Activated CD8-positive, alpha-beta T cell treated with anti-CD3 and anti-CD28 coated beads for 36 hours (primary cell): ENCODE measurements around the gene GXYLT2. TPM values are rescaled to one million over a fixed set of nuclear protein-coding genes. Genes with fewer than 3 reads are reported as not detected.

Experiments
- ATAC-seq: fragments of 200-7000 bp; cut with Tn5 transposase; one replicate; pipeline ENCODE4 v1.10.0; 2021; ENCODE audit warnings: mild to moderate bottlenecking, moderate library complexity
- CTCF ChIA-PET: fragments of 350-600 bp; sonication (Branson Sonifier 250); formaldehyde crosslinking; loops from one replicate; lab custom pipeline; 2021; ENCODE audit warnings: antibody characterized with exemption; lab: Charles Lee
- POLR2A ChIA-PET: fragments of 350-600 bp; sonication (Branson Sonifier 250); formaldehyde crosslinking; loops from one replicate; lab custom pipeline; 2021; ENCODE audit warnings: antibody characterized with exemption; lab: Charles Lee
- DNase-seq: peaks from one replicate; pipeline ENCODE4 v3.0.0-alpha.2; 2020
- H3K27ac Mint-ChIP-seq: one replicate; pipeline ENCODE4 v1.8.0; 2021; ENCODE audit warnings: mild to moderate bottlenecking, mixed read lengths
- H3K27me3 Mint-ChIP-seq: one replicate; pipeline ENCODE4 v1.8.0; 2021; ENCODE audit warnings: mixed read lengths
- H3K36me3 Mint-ChIP-seq: one replicate; pipeline ENCODE4 v1.8.0; 2021; ENCODE audit warnings: low read depth, mixed read lengths
- H3K4me1 Mint-ChIP-seq: one replicate; pipeline ENCODE4 v1.8.0; 2021; ENCODE audit warnings: low read depth, mixed read lengths
- H3K4me3 Mint-ChIP-seq: one replicate; pipeline ENCODE4 v1.8.0; 2021; ENCODE audit warnings: mild to moderate bottlenecking, moderate library complexity, mixed read lengths
- H3K9me3 Mint-ChIP-seq: one replicate; pipeline ENCODE4 v1.8.0; 2021; ENCODE audit warnings: mixed read lengths
- intact Hi-C: fragments of 100-400 bp; cut with micrococcal nuclease; formaldehyde crosslinking; loops from one replicate; pipeline ENCODE4 v1.10.0; 2022
- total RNA-seq, 2 experiments: library from RNA; stranded (reverse); gene quantifications; one replicate each; pipeline ENCODE4 v1.2.3, GENCODE V29; 2021
- TF ChIP-seq, protein P1 (sequence below): fragments of 200-600 bp; IDR thresholded peaks from one replicate; pipeline ENCODE4 v1.8.0; 2022; ENCODE audit warnings: antibody characterized with exemption, mild to moderate bottlenecking

The GXYLT2 gene
- total RNA-seq, 2 experiments from 2014 or later, result 0.11 to 0.92 TPM

- H3K27ac Mint-ChIP-seq, result no peak overlapping the region
- H3K4me1 Mint-ChIP-seq, result no peaks in the 10 kb centered on the region
- H3K4me3 Mint-ChIP-seq, result no peak overlapping the region
- ATAC-seq, result no peak
- TF ChIP-seq, protein P1, sequence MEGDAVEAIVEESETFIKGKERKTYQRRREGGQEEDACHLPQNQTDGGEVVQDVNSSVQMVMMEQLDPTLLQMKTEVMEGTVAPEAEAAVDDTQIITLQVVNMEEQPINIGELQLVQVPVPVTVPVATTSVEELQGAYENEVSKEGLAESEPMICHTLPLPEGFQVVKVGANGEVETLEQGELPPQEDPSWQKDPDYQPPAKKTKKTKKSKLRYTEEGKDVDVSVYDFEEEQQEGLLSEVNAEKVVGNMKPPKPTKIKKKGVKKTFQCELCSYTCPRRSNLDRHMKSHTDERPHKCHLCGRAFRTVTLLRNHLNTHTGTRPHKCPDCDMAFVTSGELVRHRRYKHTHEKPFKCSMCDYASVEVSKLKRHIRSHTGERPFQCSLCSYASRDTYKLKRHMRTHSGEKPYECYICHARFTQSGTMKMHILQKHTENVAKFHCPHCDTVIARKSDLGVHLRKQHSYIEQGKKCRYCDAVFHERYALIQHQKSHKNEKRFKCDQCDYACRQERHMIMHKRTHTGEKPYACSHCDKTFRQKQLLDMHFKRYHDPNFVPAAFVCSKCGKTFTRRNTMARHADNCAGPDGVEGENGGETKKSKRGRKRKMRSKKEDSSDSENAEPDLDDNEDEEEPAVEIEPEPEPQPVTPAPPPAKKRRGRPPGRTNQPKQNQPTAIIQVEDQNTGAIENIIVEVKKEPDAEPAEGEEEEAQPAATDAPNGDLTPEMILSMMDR, result no peak
- intact Hi-C loops, result no loop called here
- ChIA-PET POLR2A (no interaction called here), CTCF (interaction anchor here (1.4 kb wide), 1 partner anchor 9 kb away, joined by 8 read pairs; no protein-coding TSS in a partner anchor)
- DNase-seq, result no peak
- no peaks in the 10 kb centered on the region for H3K27me3 Mint-ChIP-seq
- H3K9me3 Mint-ChIP-seq, result no peaks in the 10 kb centered on the region
- no peaks in the 10 kb centered on the region for H3K36me3 Mint-ChIP-seq
Measured at GRCh38 chr3:72860053-72860452, 27.8 kb upstream of the GXYLT2 start.

GRCh38 chr3:72860846-72861245, 27.0 kb upstream of the GXYLT2 start:
- H3K27me3 Mint-ChIP-seq, result no peaks in the 10 kb centered on the region
- POLR2A ChIA-PET, result no interaction called here
- H3K4me1 Mint-ChIP-seq, result no peaks in the 10 kb centered on the region
- DNase-seq, result no peak
- TF ChIP-seq, protein P1, result no peak
- intact Hi-C loops, result no loop called here
- no peak overlapping the region for H3K27ac Mint-ChIP-seq
- CTCF ChIA-PET, result no interaction called here
- no peaks in the 10 kb centered on the region for H3K36me3 Mint-ChIP-seq
- H3K9me3 Mint-ChIP-seq, result no peaks in the 10 kb centered on the region
- ATAC-seq, result no peak
- no peak overlapping the region for H3K4me3 Mint-ChIP-seq

DNA sequence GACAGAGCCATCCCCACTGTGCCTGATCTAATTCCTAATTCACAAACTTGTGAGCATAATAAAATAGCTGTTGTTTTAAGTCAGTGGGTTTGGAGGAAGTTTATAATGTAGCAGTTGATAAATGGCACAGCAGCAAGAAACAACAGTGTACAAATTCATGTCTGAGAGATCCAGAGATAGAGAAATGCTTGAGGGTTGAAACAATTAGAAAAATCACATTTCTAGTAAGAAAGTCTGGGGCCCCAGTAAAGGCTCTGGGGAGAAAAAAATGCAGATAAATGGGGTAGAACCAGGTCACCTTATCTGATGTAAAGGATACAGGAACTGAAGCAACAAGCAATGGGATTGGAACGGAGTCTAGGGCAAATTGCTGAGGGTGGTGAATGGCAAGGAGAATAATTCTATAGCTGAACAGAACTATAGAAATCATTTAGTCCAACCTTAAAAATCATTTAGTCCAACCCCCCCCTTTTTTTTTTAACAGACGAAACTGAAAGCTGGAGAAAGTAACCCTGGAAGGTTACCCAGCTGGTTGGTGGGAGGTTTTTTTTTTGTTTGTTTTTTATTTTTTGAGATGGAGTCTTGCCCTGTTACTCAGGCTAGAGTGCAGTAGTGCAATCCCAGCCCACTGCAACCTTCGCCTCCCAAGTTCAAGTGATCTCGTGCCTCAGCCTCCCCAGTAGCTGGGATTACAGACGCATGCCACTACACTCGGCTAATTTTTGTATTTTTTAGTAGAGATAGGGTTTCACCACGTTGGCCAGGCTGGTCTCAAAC, 25.3 kb upstream of the GXYLT2 start:
- H3K36me3 Mint-ChIP-seq, result no peaks in the 10 kb centered on the region
- POLR2A ChIA-PET, result no interaction called here
- intact Hi-C loops, result no loop called here
- H3K27ac Mint-ChIP-seq, result no peak overlapping the region
- no peaks in the 10 kb centered on the region for H3K9me3 Mint-ChIP-seq
- H3K4me1 Mint-ChIP-seq, result no peaks in the 10 kb centered on the region
- CTCF ChIA-PET, result interaction anchor here (1.3 kb wide), 1 partner anchor 11 kb away, joined by 5 read pairs; no protein-coding TSS in a partner anchor
- TF ChIP-seq, protein P1, result no peak
- H3K4me3 Mint-ChIP-seq, result no peak overlapping the region
- no peaks in the 10 kb centered on the region for H3K27me3 Mint-ChIP-seq
- DNase-seq, result no peak
- no peak for ATAC-seq

DNA sequence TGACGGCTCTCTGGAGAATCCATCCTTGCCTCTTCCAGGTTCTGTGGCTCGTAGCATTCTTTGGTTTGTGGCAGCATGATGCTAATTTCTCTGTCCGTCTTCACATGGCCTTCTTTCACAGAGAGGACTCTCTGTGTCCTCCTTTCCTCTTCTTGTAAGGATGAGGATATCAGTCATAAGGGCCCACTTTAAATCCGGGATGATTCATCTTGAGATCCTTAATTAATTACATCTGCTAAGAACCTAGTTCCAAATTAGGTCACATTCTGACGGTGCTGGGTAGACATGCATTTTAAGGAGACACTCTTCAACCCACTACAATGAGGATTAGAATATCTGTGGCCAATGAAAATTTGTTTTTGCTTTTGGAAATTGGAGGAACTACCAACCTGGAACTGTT, 15.7 kb upstream of the GXYLT2 start:
- CTCF ChIA-PET, result no interaction called here

DNA sequence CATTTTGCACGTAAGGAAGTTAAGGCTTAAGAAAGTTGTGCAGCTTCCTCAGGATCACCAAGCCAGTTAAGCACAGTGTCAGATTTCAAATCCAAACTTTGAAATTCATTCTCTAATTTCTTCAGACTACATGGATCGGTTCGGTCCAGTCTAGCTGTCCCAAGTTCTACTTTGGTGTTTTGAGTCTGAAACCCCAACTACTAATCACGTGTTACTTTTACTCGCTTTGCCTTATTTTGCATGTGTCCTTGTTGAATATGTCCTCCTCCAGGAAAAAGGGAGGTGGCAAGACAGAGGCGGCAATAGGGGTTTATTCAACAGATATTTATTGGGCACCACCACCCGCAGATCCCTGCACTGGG, 522 bp upstream of the GXYLT2 start:
- POLR2A ChIA-PET, result interaction anchor here (0.7 to 1.0 kb wide), 2 partner anchors 8 to 40 kb away, joined by 4 to 5 read pairs; partner anchors contain the start of gene SHQ1
- CTCF ChIA-PET, result interaction anchor here (0.6 to 3.8 kb wide), 4 partner anchors 10 to 48 kb away, joined by 3 to 15 read pairs (median 6); no protein-coding TSS in a partner anchor
- intact Hi-C loops, result no loop called here
- no peaks in the 10 kb centered on the region for H3K36me3 Mint-ChIP-seq
- no peak for DNase-seq
- peaks cover 63% of the 10 kb centered on the region for H3K27me3 Mint-ChIP-seq
- H3K27ac Mint-ChIP-seq, result no peak overlapping the region
- ATAC-seq, result no peak
- TF ChIP-seq, protein P1, result no peak
- H3K9me3 Mint-ChIP-seq, result peaks cover 4% of the 10 kb centered on the region
- peak overlapping the region; percentile 68 for H3K4me3 Mint-ChIP-seq
- peaks cover 16% of the 10 kb centered on the region for H3K4me1 Mint-ChIP-seq

More for the DNA sequence above, 15.7 kb upstream of the GXYLT2 start:
- H3K4me1 Mint-ChIP-seq, result no peaks in the 10 kb centered on the region
- ATAC-seq (no peak), DNase-seq (no peak)
- no peak overlapping the region for H3K4me3 Mint-ChIP-seq
- POLR2A ChIA-PET, result no interaction called here
- no peaks in the 10 kb centered on the region for H3K9me3 Mint-ChIP-seq
- intact Hi-C loops, result no loop called here
- no peaks in the 10 kb centered on the region for H3K27me3 Mint-ChIP-seq
- TF ChIP-seq, protein P1, result no peak
- H3K36me3 Mint-ChIP-seq, result no peaks in the 10 kb centered on the region
- no peak overlapping the region for H3K27ac Mint-ChIP-seq
